GM18502 (cell line): ENCODE data around the gene LETMD1.
"Not testable (repeated sequence)": the region's sequence is repeated elsewhere in the genome, so short reads cannot be mapped to it uniquely, and the experiment has no call there.

ENCODE experiments used
- ATAC-seq: cut with Tn5 transposase; IDR thresholded peaks from one replicate; pipeline ENCODE4 v1.9.1; 2021; ENCODE audit warnings: mild to moderate bottlenecking; ENCODE audit not compliant: unreplicated experiment, poor library complexity

Gene LETMD1

GRCh38 chr12:51047655-51048540, at the start of gene LETMD1:
Gene LETMD1, plus strand, starts transcription at chr12:51048327. Its CDS starts 30 bp downstream, at chr12:51048357.
- ATAC-seq: peak; percentile 95

- no peak for ATAC-seq
Measured at GRCh38 chr12:50999093-50999492, 49.0 kb upstream of the LETMD1 start.

- ATAC-seq: no peak
Measured at GRCh38 chr12:51000245-51000644, 47.9 kb upstream of the LETMD1 start.

- no peak for ATAC-seq
Measured at GRCh38 chr12:51001799-51002198, 46.3 kb upstream of the LETMD1 start.

- ATAC-seq: no peak
Measured at GRCh38 chr12:51004504-51004903, 43.6 kb upstream of the LETMD1 start.

- no peak for ATAC-seq
Measured at GRCh38 chr12:51005030-51005429, 43.1 kb upstream of the LETMD1 start.

- ATAC-seq: no peak
Measured at GRCh38 chr12:51005671-51006070, 42.5 kb upstream of the LETMD1 start.

GRCh38 chr12:51008329-51009055, 39.6 kb upstream of the LETMD1 start:
- no peak for ATAC-seq

GRCh38 chr12:51009056-51009440, 39.1 kb upstream of the LETMD1 start:
- no peak for ATAC-seq

GRCh38 chr12:51011955-51012354, 36.2 kb upstream of the LETMD1 start:
- no peak for ATAC-seq

- ATAC-seq: no peak
Measured at GRCh38 chr12:51012570-51013236, 35.4 kb upstream of the LETMD1 start.

GRCh38 chr12:51013441-51013840, 34.7 kb upstream of the LETMD1 start:
- ATAC-seq: no peak

GRCh38 chr12:51014467-51014866, 33.7 kb upstream of the LETMD1 start:
- ATAC-seq: not testable (repeated sequence)

GRCh38 chr12:51017452-51017851, 30.7 kb upstream of the LETMD1 start:
- no peak for ATAC-seq

- no peak for ATAC-seq
Measured at GRCh38 chr12:51018956-51019355, 29.2 kb upstream of the LETMD1 start.

- no peak for ATAC-seq
Measured at GRCh38 chr12:51019927-51020326, 28.2 kb upstream of the LETMD1 start.

GRCh38 chr12:51020448-51021182, 27.5 kb upstream of the LETMD1 start:
- no peak for ATAC-seq

GRCh38 chr12:51021694-51022093, 26.4 kb upstream of the LETMD1 start:
- ATAC-seq: no peak

GRCh38 chr12:51023625-51024382, 24.3 kb upstream of the LETMD1 start:
- ATAC-seq: no peak
